GM12878 (cell line): Measurements from ENCODE around the gene UBE2G2. TPM values are rescaled to one million over a fixed set of nuclear protein-coding genes. Genes with fewer than 3 reads are reported as not detected.

Experiments used
- ATAC-seq: fragments of 200-7000 bp; cut with Tn5 transposase; 3 replicates; pipeline ENCODE4 v1.9.1; 2020; ENCODE audit warnings: mild to moderate bottlenecking, moderate library complexity
- BruUV-seq: library from RNA; stranded (reverse); fragments of 400-500 nt; replicated peaks from 2 replicates; lab custom pipeline; 2021; lab: Mats Ljungman, UMichigan
- CTCF ChIA-PET: fragments of 300-600 bp; sonication (Branson Sonifier 250); formaldehyde crosslinking; extraction: SDS; loops from one replicate; lab custom pipeline; 2021; ENCODE audit warnings: inconsistent platforms; lab: Yijun Ruan, JAX
- POLR2A ChIA-PET: fragments of 350-600 bp; formaldehyde crosslinking; extraction: SDS; loops from one replicate; lab custom pipeline; 2021; ENCODE audit warnings: inconsistent platforms; lab: Charles Lee
- RAD21 ChIA-PET: fragments of 300-600 bp; sonication (Branson Sonifier 250); formaldehyde crosslinking; loops from one replicate; lab custom pipeline; 2023; ENCODE audit warnings: antibody characterized with exemption; ENCODE audit not compliant: unreplicated experiment; lab: Charles Lee
- SMC1A ChIA-PET: fragments of 300-600 bp; sonication (Branson Sonifier 250); formaldehyde crosslinking; loops from one replicate; lab custom pipeline; 2023; ENCODE audit not compliant: unreplicated experiment, uncharacterized antibody; lab: Charles Lee
- DNase-seq: peaks from one replicate; pipeline ENCODE4 v3.0.0-alpha.2; 2011; ENCODE audit warnings: low read depth, low spot score
- FAIRE-seq: peaks from 3 replicates; lab custom pipeline; 2011; peaks lifted over from hg19 to GRCh38; lab: Jason Lieb, UNC
- H2AFZ ChIP-seq: 2 replicates; pipeline ENCODE4 v1.6.0; 2011; ENCODE audit warnings: low read depth, low read length, control low read depth; ENCODE audit not compliant: control insufficient read depth
- H3K27ac ChIP-seq: 2 replicates; pipeline ENCODE4 v1.5.1; 2011; ENCODE audit warnings: control low read depth; ENCODE audit not compliant: control insufficient read depth, insufficient read depth
- H3K27me3 ChIP-seq, 2 experiments: replicated peaks in 1 of 2; 2 replicates each; pipeline versions ENCODE4 v1.6.0 to v1.6.1; 2011; ENCODE audit warnings: low read length in 1 of 2; ENCODE audit not compliant: control insufficient read depth in 2 of 2, insufficient read depth in 2 of 2
- H3K36me3 ChIP-seq, 2 experiments: 2 replicates each; pipeline ENCODE4 v1.5.1; 2011; ENCODE audit warnings: low read length in 1 of 2; ENCODE audit not compliant: control insufficient read depth in 2 of 2, insufficient read depth in 2 of 2
- H3K4me1 ChIP-seq: 2 replicates; pipeline ENCODE4 v1.6.1; 2011; ENCODE audit warnings: mild to moderate bottlenecking, low read length, moderate library complexity, mixed read lengths; ENCODE audit not compliant: control insufficient read depth, insufficient read depth
- H3K4me2 ChIP-seq: 2 replicates; pipeline ENCODE4 v1.6.0; 2011; ENCODE audit warnings: control low read depth; ENCODE audit not compliant: control insufficient read depth, insufficient read depth
- H3K4me3 ChIP-seq: fragments of 200-600 bp; sonication (generic); 2 replicates; pipeline ENCODE4 v1.5.1; 2016
- H3K79me2 ChIP-seq: 2 replicates; pipeline ENCODE4 v1.6.0; 2011; ENCODE audit warnings: low read length; ENCODE audit not compliant: control insufficient read depth, insufficient read depth
- H3K9ac ChIP-seq: 2 replicates; pipeline ENCODE4 v1.8.0; 2011; ENCODE audit warnings: low read length, control low read depth, mixed read lengths; ENCODE audit not compliant: control insufficient read depth, insufficient read depth
- H3K9me3 ChIP-seq: replicated peaks from 3 replicates; pipeline ENCODE4 v1.5.1; 2011; ENCODE audit warnings: mild to moderate bottlenecking, low read length; ENCODE audit not compliant: control insufficient read depth, insufficient read depth
- H4K20me1 ChIP-seq: 2 replicates; pipeline ENCODE4 v1.6.0; 2011; ENCODE audit not compliant: control insufficient read depth, insufficient read depth
- CREM ChIP-seq: IDR thresholded peaks from 2 replicates; pipeline ENCODE4 v1.6.1; 2014; ENCODE audit warnings: antibody characterized with exemption, low read depth
- E2F4 ChIP-seq: IDR thresholded peaks from 2 replicates; pipeline ENCODE4 v1.6.1; 2012; ENCODE audit warnings: low read depth, low read length, improper control_type of control experiment
- EP300 ChIP-seq, 2 experiments: fragments of 150-350 bp in 1 of 2; IDR thresholded peaks; 2 replicates each; pipeline ENCODE4 v1.6.1; 2011 to 2012; ENCODE audit warnings: low read depth in 2 of 2, low read length in 2 of 2, borderline replicate concordance in 1 of 2, improper control_type of control experiment in 1 of 2, inconsistent platforms in 1 of 2; ENCODE audit not compliant: control insufficient read depth in 1 of 2
- IRF3 ChIP-seq: fragments of 450-650 bp; IDR thresholded peaks from 2 replicates; pipeline ENCODE4 v1.6.1; 2014; ENCODE audit warnings: mild to moderate bottlenecking
- IRF5 ChIP-seq: fragments of 450-650 bp; IDR thresholded peaks from 2 replicates; pipeline ENCODE4 v1.6.1; 2017; ENCODE audit warnings: borderline replicate concordance
- JUNB ChIP-seq: IDR thresholded peaks from 2 replicates; pipeline ENCODE4 v1.6.1; 2016; ENCODE audit warnings: antibody characterized with exemption, mild to moderate bottlenecking
- KAT2A ChIP-seq: conservative IDR thresholded peaks from 2 replicates; pipeline ENCODE4 v1.6.1; 2011; ENCODE audit warnings: low read depth, low read length; ENCODE audit not compliant: control insufficient read depth
- NRF1 ChIP-seq: conservative IDR thresholded peaks from 2 replicates; pipeline ENCODE4 v1.6.1; 2011; ENCODE audit warnings: mild to moderate bottlenecking, low read depth, low read length, improper control_type of control experiment
- RELA ChIP-seq: fragments of 450-650 bp; IDR thresholded peaks from 2 replicates; pipeline ENCODE4 v1.8.0; 2014; ENCODE audit warnings: borderline replicate concordance; ENCODE audit not compliant: partially characterized antibody
- SIN3A ChIP-seq: IDR thresholded peaks from 2 replicates; pipeline ENCODE4 v1.6.1; 2012; ENCODE audit warnings: low read depth, low read length, improper control_type of control experiment
- SMC3 ChIP-seq: IDR thresholded peaks from 2 replicates; pipeline ENCODE4 v1.6.1; 2011; ENCODE audit warnings: low read length, improper control_type of control experiment, borderline replicate concordance
- WRNIP1 ChIP-seq: IDR thresholded peaks from 2 replicates; pipeline ENCODE4 v1.6.1; 2011; ENCODE audit warnings: low read depth, low read length, improper control_type of control experiment, borderline replicate concordance
- ZBTB11 ChIP-seq: fragments of 450-650 bp; formaldehyde crosslinking; IDR thresholded peaks from 2 replicates; pipeline ENCODE4 v1.5.0; 2022; ENCODE audit warnings: mild to moderate bottlenecking, missing genetic modification characterization
- ZBTB33 ChIP-seq: fragments of 450-650 bp; IDR thresholded peaks from 2 replicates; pipeline ENCODE4 v1.6.1; 2017; ENCODE audit warnings: mild to moderate bottlenecking
- WGBS: methylation state at CpG from one replicate; pipeline ENCODE4 v1.1.6; 2016; ENCODE audit warnings: low lambda C conversion rate; ENCODE audit not compliant: insufficient replicate concordance, insufficient coverage; ENCODE audit errors: missing lambda C conversion rate; 5-methylcytosine and 5-hydroxymethylcytosine counted together
- in situ Hi-C: fragments of 300-500 bp; cut with MboI; formaldehyde crosslinking; loops from 9 replicates; pipeline ENCODE4 v1.14.3; 2018; ENCODE audit warnings: mixed read lengths
- intact Hi-C: fragments of 100-400 bp; cut with micrococcal nuclease; formaldehyde crosslinking; loops from one replicate; pipeline ENCODE4 v1.14.2; 2022; ENCODE audit not compliant: unreplicated experiment
- polyA plus RNA-seq, 11 experiments: library from polyadenylated mRNA; depleted of rRNA in 4 of 11; unstranded in 6 of 11; stranded (reverse) in 5 of 11; fragments of >200 nt; fragmentation: Nextera tagmentation in 4 of 11; fragmentation: Illumina TruSeq in 1 of 11; extraction: Ambion mirVana in 4 of 11; extraction: Trizol in 1 of 11; gene quantifications; 1 replicate in 1 of 11; 2 replicates in 10 of 11; pipeline versions ENCODE4 v1.2.1 to v1.2.3, GENCODE V29; 2011 to 2016; ENCODE audit warnings: inconsistent platforms in 2 of 11, missing spikeins in 2 of 11, low read depth in 1 of 11
- total RNA-seq, 4 experiments: library from RNA; depleted of rRNA in 3 of 4; stranded (reverse); fragments of >200 nt in 3 of 4; fragmentation: Illumina TruSeq in 1 of 4; extraction: Trizol in 1 of 4; gene quantifications; 2 replicates each; pipeline versions ENCODE4 v1.2.1 to v1.2.3, GENCODE V29; 2013 to 2021

UBE2G2 gene
- total and polyA plus RNA-seq, 10 of the 15 experiments (the other 5 are each of a cell fraction or from before 2014, with no cell fraction given) = 27.0 to 139 (median 75.9) TPM

GRCh38 chr21:44752671-44753235 is 48.9 kb downstream of the UBE2G2 start:
- DNase-seq = no peak
- intact Hi-C loops = no loop called here
- no peak for TF ChIP-seq JUNB
- TF ChIP-seq IRF3 = no peak
- TF ChIP-seq ZBTB33 = no peak
- TF ChIP-seq KAT2A = no peak
- TF ChIP-seq IRF5 = no peak
- TF ChIP-seq NRF1 = no peak
- TF ChIP-seq SIN3A = no peak
- TF ChIP-seq EP300 (IDR thresholded peaks at IDR 0.05; ENCODE audit: borderline replicate concordance in 1 of 2, control insufficient read depth in 1 of 2, low read depth in 2 of 2, low read length in 2 of 2) = no peak
- no peak for TF ChIP-seq RELA
- no peak for TF ChIP-seq CREM
- TF ChIP-seq SMC3 = no peak
- TF ChIP-seq E2F4 = no peak
- no peak for TF ChIP-seq WRNIP1
- TF ChIP-seq ZBTB11 (CRISPR knock-in tag) = no peak

More at GRCh38 chr21:44752671-44753235, 48.9 kb downstream of the UBE2G2 start:
- CTCF ChIA-PET = interaction anchor here (1.8 kb wide), 1 partner anchor 10 kb away, joined by 5 read pairs; no protein-coding TSS in a partner anchor
- Histone ChIP-seq H3K9ac (no peak overlapping the region), H3K36me3 (no peaks in the 10 kb centered on the region), H3K4me1 (no peaks in the 10 kb centered on the region), H4K20me1 (no peaks in the 10 kb centered on the region), H3K27me3 (no peaks in the 10 kb centered on the region), H2AFZ (no peak overlapping the region), H3K4me3 (no peak overlapping the region), H3K27ac (no peak overlapping the region), H3K79me2 (no peaks in the 10 kb centered on the region), H3K9me3 (no peaks in the 10 kb centered on the region; the same call in 2 of the 3 replicates), H3K4me2 (no peak overlapping the region)
- RAD21 ChIA-PET = no interaction called here
- WGBS = 56% methylated on average over 11 of the region's 11 CpGs
- POLR2A ChIA-PET = no interaction called here
- in situ Hi-C loops = no loop called here
- ATAC-seq (no peak), FAIRE-seq (no peak)
- BruUV-seq = no TSS peak
- SMC1A ChIA-PET = no interaction called here
